ENCODE data around the gene MYO1B. TPM values are rescaled to one million over a fixed set of nuclear protein-coding genes. Genes with fewer than 3 reads are reported as not detected.
A peak's percentile ranks its signal among the peaks of the same experiment; 100 is the strongest.

MYO1B gene
- total RNA-seq (2021; fragmentation: NEBNext Ultra II Directional; extraction: Animal tissue kit (Norgen Biotek cat#: 25700)) = 55.5 and 61.2 TPM in 2 replicates
- 8.7 and 15.5 TPM in 2 replicates for polyA plus RNA-seq (2011; rRNA removed)
- polyA plus RNA-seq (2011; cell fraction: cytosol; rRNA removed) = 19.2 TPM
- 14.5 TPM for polyA plus RNA-seq (2011; cell fraction: nucleus; rRNA removed)
- 25.4 to 39.3 TPM (median 30.2 TPM) in 4 replicates for polyA plus RNA-seq (2012, experiment 1 of 2)
- 7.5 TPM for polyA plus RNA-seq (2012, experiment 2 of 2)
- polyA plus RNA-seq (2013, experiment 1 of 2) = 25.9 TPM
- polyA plus RNA-seq (2013, experiment 2 of 2) = 25.8 TPM
- polyA minus RNA-seq (2011; rRNA and poly(A)+ RNA removed) = 47.7 and 68.1 TPM in 2 replicates
- polyA minus RNA-seq (2011; cell fraction: cytosol; rRNA and poly(A)+ RNA removed) = 34.9 TPM
- 70.6 TPM for polyA minus RNA-seq (2011; cell fraction: nucleus; rRNA and poly(A)+ RNA removed)
- long read RNA-seq, experiment 1, full-length matches to known transcripts = 4 of 47 reads
- long read RNA-seq, experiment 1, partial matches to known transcripts = 27 of 47 reads
- long read RNA-seq, experiment 1, other reads (novel, unspliced or antisense) = 16 of 47 reads
- long read RNA-seq, experiment 2, partial matches to known transcripts = 3 of 4 reads
- long read RNA-seq, experiment 2, other reads (novel, unspliced or antisense) = 1 of 4 reads

GRCh38 chr2:191245046-191245868 lies at the start of gene MYO1B:
Gene MYO1B (plus strand): TSS chr2:191245404. CDS start chr2:191276896, 31,492 bp downstream.
- H4K5ac ChIP-seq (ENCODE audit: insufficient read length, low read depth, low read length) = peak within 1 kb of the TSS; percentile 87
- H3K56ac ChIP-seq (replicated peaks; ENCODE audit: insufficient read length, low read depth, low read length) = peak within 1 kb of the TSS; percentile 62
- H2BK5ac ChIP-seq (ENCODE audit: low read depth, low read length) = peak within 1 kb of the TSS; percentile 93
- WGBS, 2 experiments (ENCODE audit: extremely low coverage in 1 of 2, insufficient coverage in 1 of 2, insufficient read length in 1 of 2, insufficient replicate concordance in 2 of 2, low coverage in 1 of 2, low lambda C conversion rate in 2 of 2, missing lambda C conversion rate in 1 of 2) = 1% methylated on average over 70 of the region's 112 CpGs; no CpG with 5 or more reads in 1 of the 2 experiments
- CTCF ChIA-PET (ENCODE audit: partially characterized antibody) = interaction anchor here (1.0 kb wide), 2 partner anchors 25 to 74 kb away, joined by 3 to 5 read pairs; no protein-coding TSS in a partner anchor
- H3K23ac ChIP-seq (ENCODE audit: insufficient read length) = no peak within 1 kb of the TSS
- peak within 1 kb of the TSS; percentile 17 for H3K4ac ChIP-seq (replicated peaks; ENCODE audit: insufficient read length, low read depth, low read length)
- no peak within 1 kb of the TSS for H2BK120ac ChIP-seq (replicated peaks; ENCODE audit: low read depth, low read length)
- peak within 1 kb of the TSS; percentile 80 to 88 for H3K4me2 ChIP-seq (ENCODE audit: insufficient read depth in 1 of 2, low read depth in 2 of 2, low read length in 2 of 2)
- DNase-seq (ENCODE audit: low read depth in 1 of 2, low spot score in 2 of 2) (peak; percentile 39 to 84), FAIRE-seq (no peak)
- peaks cover 0 to 3% (median 1%) of the 10 kb centered on the region in 4 experiments; a peak in 2 of 7 replicates for H3K27me3 ChIP-seq (replicated peaks in 1 of 4; ENCODE audit: control insufficient read depth in 3 of 4, extremely low read depth in 1 of 4, insufficient read depth in 3 of 4, low read length in 3 of 4)
- peak within 1 kb of the TSS; percentile 64 for H2BK12ac ChIP-seq (ENCODE audit: low read depth, low read length)
- POLR2A ChIA-PET (ENCODE audit: partially characterized antibody) = interaction anchor here (1.0 to 1.9 kb wide), 16 partner anchors 8 to 294 kb away, joined by 3 to 8 read pairs (median 4); no protein-coding TSS in a partner anchor
- peak within 1 kb of the TSS; percentile 76 for H3K18ac ChIP-seq (ENCODE audit: extremely low read depth, low read length)
- peak within 1 kb of the TSS; percentile 85 for H3K27ac ChIP-seq (ENCODE audit: low read depth, low read length)
- peaks cover 0 to 23% (median 10%) of the 10 kb centered on the region in 4 experiments; a peak in 6 of 7 replicates for H3K4me1 ChIP-seq (replicated peaks in 1 of 4; ENCODE audit: control insufficient read depth in 3 of 4, insufficient read depth in 4 of 4, low read length in 3 of 4)
- peak within 1 kb of the TSS; percentile 89 for H4K91ac ChIP-seq (replicated peaks; ENCODE audit: insufficient read length, low read length)
- peak within 1 kb of the TSS; percentile 42; the same call in 1 of the 2 replicates for H2AFZ ChIP-seq (ENCODE audit: low read length)
- peaks cover 3% of the 10 kb centered on the region; the same call in 1 of the 2 replicates for H3K23me2 ChIP-seq (ENCODE audit: low read depth, low read length)
- no peaks in the 10 kb centered on the region for H3K36me3 ChIP-seq (ENCODE audit: control insufficient read depth in 2 of 4, insufficient read depth in 4 of 4, low read length in 3 of 4)
- peak within 1 kb of the TSS; percentile 71 to 80 (median 72) for H3K4me3 ChIP-seq (ENCODE audit: extremely low read depth in 1 of 4, insufficient read depth in 2 of 4, low read depth in 3 of 4, low read length in 4 of 4)
- peak within 1 kb of the TSS; percentile 62; the same call in 1 of the 2 replicates for H2BK15ac ChIP-seq (ENCODE audit: low read length)
- peaks cover 3% of the 10 kb centered on the region; the same call in 1 of the 2 replicates for H3K79me1 ChIP-seq (ENCODE audit: low read depth, low read length)
- H2BK20ac ChIP-seq (ENCODE audit: low read length) = no peak within 1 kb of the TSS; the same call in 1 of the 2 replicates
- no peaks in the 10 kb centered on the region for H3K9me3 ChIP-seq (ENCODE audit: insufficient read depth in 2 of 2, low read depth in 1 of 2, low read length in 1 of 2)
- no peak within 1 kb of the TSS for H2AK5ac ChIP-seq (ENCODE audit: low read depth, low read length)
- peaks cover 14 to 41% of the 10 kb centered on the region in 2 experiments for H3K79me2 ChIP-seq (ENCODE audit: control insufficient read depth in 1 of 2, insufficient read depth in 2 of 2, low read length in 2 of 2)
- H4K20me1 ChIP-seq (replicated peaks in 1 of 2; ENCODE audit: control insufficient read depth in 1 of 2, insufficient read depth in 2 of 2, low read length in 2 of 2) = peaks cover 8 to 19% of the 10 kb centered on the region in 2 experiments
- no peak within 1 kb of the TSS for H3K14ac ChIP-seq (ENCODE audit: insufficient read length)
- H3K9ac ChIP-seq (replicated peaks in 1 of 4; ENCODE audit: extremely low read depth in 1 of 4, low read depth in 3 of 4, low read length in 3 of 4) = peak within 1 kb of the TSS; percentile 83 to 88 (median 88)
- peak within 1 kb of the TSS; percentile 92 for H4K8ac ChIP-seq (ENCODE audit: extremely low read depth, insufficient read depth, low read length)
- TF ChIP-seq GTF2F1 (IDR thresholded peaks at IDR 0.05; ENCODE audit: borderline replicate concordance, low read depth, low read length) = 0 out of 2 replicates have a peak, but pooled peaks have one; percentile 26
- TF ChIP-seq POLR2A (IDR thresholded peaks at IDR 0.05; ENCODE audit: control extremely low read depth in 1 of 2, low read depth in 2 of 2, low read length in 2 of 2) = peak; percentile 53 to 88
- TF ChIP-seq JUND (IDR thresholded peaks at IDR 0.05; ENCODE audit: low read length) = no peak
- no peak for TF ChIP-seq SP4 (IDR thresholded peaks at IDR 0.05; ENCODE audit: low read length)
- peak; percentile 87 for TF ChIP-seq TAF1 (IDR thresholded peaks at IDR 0.05; ENCODE audit: low read depth, low read length)
- peak; percentile 38 for TF ChIP-seq MAX (IDR thresholded peaks at IDR 0.05)
- TF ChIP-seq RBBP5 (IDR thresholded peaks at IDR 0.05; ENCODE audit: borderline replicate concordance, low read depth, low read length) = peak; percentile 93
- peak in 1 of 2 experiments; percentile 53; a peak in 1 of 4 replicates for TF ChIP-seq SIN3A (conservative IDR thresholded peaks at IDR 0.05 in 1 of 2, IDR thresholded peaks at IDR 0.05 in 1 of 2; ENCODE audit: low read depth in 1 of 2, low read length in 2 of 2)

All from H1 (cell line).